ENCODE results near the gene RAB8B. TPM values are rescaled to one million over a fixed set of nuclear protein-coding genes. Genes with fewer than 3 reads are reported as not detected.

Gene RAB8B
- total and polyA plus RNA-seq, 9 of the 15 experiments (the other 6 are each of a cell fraction or from before 2014, with no cell fraction given): 7.8 to 32.1 (median 24.2) TPM

GRCh38 chr15:63308491-63308890 is 119.1 kb downstream of the RAB8B start:
- in situ Hi-C loops (cut with MboI): no loop called here
- no peak overlapping the region for H3K4me2 ChIP-seq (ENCODE audit: insufficient read depth, low read length)
- DNase-seq (ENCODE audit: extremely low read depth in 1 of 4, low spot score in 3 of 4) (no peak), ATAC-seq (no peak), FAIRE-seq (no peak)
- POLR2A ChIA-PET: interaction anchor here (0.7 to 0.9 kb wide), 3 partner anchors 16 to 99 kb away, joined by 3 read pairs; no protein-coding TSS in a partner anchor
- no peaks in the 10 kb centered on the region; a peak in 1 of 5 replicates for H3K4me1 ChIP-seq (replicated peaks in 1 of 2; ENCODE audit: control insufficient read depth in 2 of 2, insufficient read depth in 2 of 2, low read length in 2 of 2)
- no peaks in the 10 kb centered on the region for H3K79me2 ChIP-seq (ENCODE audit: control insufficient read depth, insufficient read depth, low read length)
- H3K4me3 ChIP-seq: no peak overlapping the region
- WGBS (ENCODE audit: insufficient coverage, low coverage, missing lambda C conversion rate): 37% methylated on average over 4 of the region's 4 CpGs
- no peaks in the 10 kb centered on the region for H3K9me1 ChIP-seq (ENCODE audit: control insufficient read depth, insufficient read depth, low read length)
- no peaks in the 10 kb centered on the region for H3K9me3 ChIP-seq (replicated peaks; ENCODE audit: control insufficient read depth, insufficient read depth, low read depth, low read length)
- H3K9ac ChIP-seq (ENCODE audit: insufficient read depth in 1 of 2, low read depth in 2 of 2, low read length in 2 of 2): no peak overlapping the region
- BruUV-seq (replicated peaks): no TSS peak
- no peaks in the 10 kb centered on the region for H3K27me3 ChIP-seq (ENCODE audit: control insufficient read depth in 2 of 2, insufficient read depth in 2 of 2, low read length in 2 of 2)
- H3K36me3 ChIP-seq (ENCODE audit: control insufficient read depth, insufficient read depth, low read length): no peaks in the 10 kb centered on the region
- CTCF ChIA-PET (ENCODE audit: low intra/inter-chr PET ratio): no interaction called here
- TF ChIP-seq KAT8 (IDR thresholded peaks at IDR 0.05; ENCODE audit: low read depth): no peak
- TF ChIP-seq ESRRA (IDR thresholded peaks at IDR 0.05; ENCODE audit: borderline replicate concordance, low read depth): no peak
- TF ChIP-seq STAT5B (CRISPR knock-in tag; IDR thresholded peaks at IDR 0.05): no peak
- TF ChIP-seq SMARCB1 (IDR thresholded peaks at IDR 0.05; ENCODE audit: insufficient read length, low read depth): no peak
- TF ChIP-seq, protein P1, sequence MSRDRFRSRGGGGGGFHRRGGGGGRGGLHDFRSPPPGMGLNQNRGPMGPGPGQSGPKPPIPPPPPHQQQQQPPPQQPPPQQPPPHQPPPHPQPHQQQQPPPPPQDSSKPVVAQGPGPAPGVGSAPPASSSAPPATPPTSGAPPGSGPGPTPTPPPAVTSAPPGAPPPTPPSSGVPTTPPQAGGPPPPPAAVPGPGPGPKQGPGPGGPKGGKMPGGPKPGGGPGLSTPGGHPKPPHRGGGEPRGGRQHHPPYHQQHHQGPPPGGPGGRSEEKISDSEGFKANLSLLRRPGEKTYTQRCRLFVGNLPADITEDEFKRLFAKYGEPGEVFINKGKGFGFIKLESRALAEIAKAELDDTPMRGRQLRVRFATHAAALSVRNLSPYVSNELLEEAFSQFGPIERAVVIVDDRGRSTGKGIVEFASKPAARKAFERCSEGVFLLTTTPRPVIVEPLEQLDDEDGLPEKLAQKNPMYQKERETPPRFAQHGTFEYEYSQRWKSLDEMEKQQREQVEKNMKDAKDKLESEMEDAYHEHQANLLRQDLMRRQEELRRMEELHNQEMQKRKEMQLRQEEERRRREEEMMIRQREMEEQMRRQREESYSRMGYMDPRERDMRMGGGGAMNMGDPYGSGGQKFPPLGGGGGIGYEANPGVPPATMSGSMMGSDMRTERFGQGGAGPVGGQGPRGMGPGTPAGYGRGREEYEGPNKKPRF (IDR thresholded peaks at IDR 0.05; ENCODE audit: low read depth, low read length): no peak
- no peak for TF ChIP-seq ZNF121 (CRISPR knock-in tag; conservative IDR thresholded peaks at IDR 0.05)
- TF ChIP-seq PRMT5 (CRISPR knock-in tag; IDR thresholded peaks at IDR 0.05): no peak
- TF ChIP-seq NUFIP1 (IDR thresholded peaks at IDR 0.05; ENCODE audit: partially characterized antibody): no peak
- no peak for TF ChIP-seq EGR1 (conservative IDR thresholded peaks at IDR 0.05)
- TF ChIP-seq ZNF140 (CRISPR knock-in tag; IDR thresholded peaks at IDR 0.05): no peak
- no peak for TF ChIP-seq L3MBTL2 (IDR thresholded peaks at IDR 0.05)
- TF ChIP-seq, protein P2, sequence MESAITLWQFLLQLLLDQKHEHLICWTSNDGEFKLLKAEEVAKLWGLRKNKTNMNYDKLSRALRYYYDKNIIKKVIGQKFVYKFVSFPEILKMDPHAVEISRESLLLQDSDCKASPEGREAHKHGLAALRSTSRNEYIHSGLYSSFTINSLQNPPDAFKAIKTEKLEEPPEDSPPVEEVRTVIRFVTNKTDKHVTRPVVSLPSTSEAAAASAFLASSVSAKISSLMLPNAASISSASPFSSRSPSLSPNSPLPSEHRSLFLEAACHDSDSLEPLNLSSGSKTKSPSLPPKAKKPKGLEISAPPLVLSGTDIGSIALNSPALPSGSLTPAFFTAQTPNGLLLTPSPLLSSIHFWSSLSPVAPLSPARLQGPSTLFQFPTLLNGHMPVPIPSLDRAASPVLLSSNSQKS (CRISPR knock-in tag; IDR thresholded peaks at IDR 0.05): no peak
- no peak for TF ChIP-seq DACH1 (IDR thresholded peaks at IDR 0.05; ENCODE audit: partially characterized antibody)
- no peak for TF ChIP-seq CEBPG (CRISPR knock-in tag; IDR thresholded peaks at IDR 0.05)
- TF ChIP-seq CEBPG (tag; conservative IDR thresholded peaks at IDR 0.05 in 1 of 2, IDR thresholded peaks at IDR 0.05 in 1 of 2): no peak
- TF ChIP-seq HMG20A (CRISPR knock-in tag; conservative IDR thresholded peaks at IDR 0.05): no peak
- TF ChIP-seq ZNF695 (CRISPR knock-in tag; IDR thresholded peaks at IDR 0.05): no peak
- TF ChIP-seq NCOR1 (IDR thresholded peaks at IDR 0.05): no peak
- intact Hi-C loops (cut with micrococcal nuclease): no loop called here
- no peak overlapping the region for H3K27ac ChIP-seq (ENCODE audit: extremely low read depth, low read depth, low read length)
- no peaks in the 10 kb centered on the region for H4K20me1 ChIP-seq (replicated peaks; ENCODE audit: control insufficient read depth, insufficient read depth, low read length)
- H2AFZ ChIP-seq (ENCODE audit: low read depth, low read length): no peak overlapping the region
